ENCODE measurements around the gene CCDC187. TPM values are rescaled to one million over a fixed set of nuclear protein-coding genes. Genes with fewer than 3 reads are reported as not detected.

Gene CCDC187
- total RNA-seq, 4 donors from 2014 or later, result 0.40 to 1.1 (median 0.41) TPM; not detected in 1

DNA sequence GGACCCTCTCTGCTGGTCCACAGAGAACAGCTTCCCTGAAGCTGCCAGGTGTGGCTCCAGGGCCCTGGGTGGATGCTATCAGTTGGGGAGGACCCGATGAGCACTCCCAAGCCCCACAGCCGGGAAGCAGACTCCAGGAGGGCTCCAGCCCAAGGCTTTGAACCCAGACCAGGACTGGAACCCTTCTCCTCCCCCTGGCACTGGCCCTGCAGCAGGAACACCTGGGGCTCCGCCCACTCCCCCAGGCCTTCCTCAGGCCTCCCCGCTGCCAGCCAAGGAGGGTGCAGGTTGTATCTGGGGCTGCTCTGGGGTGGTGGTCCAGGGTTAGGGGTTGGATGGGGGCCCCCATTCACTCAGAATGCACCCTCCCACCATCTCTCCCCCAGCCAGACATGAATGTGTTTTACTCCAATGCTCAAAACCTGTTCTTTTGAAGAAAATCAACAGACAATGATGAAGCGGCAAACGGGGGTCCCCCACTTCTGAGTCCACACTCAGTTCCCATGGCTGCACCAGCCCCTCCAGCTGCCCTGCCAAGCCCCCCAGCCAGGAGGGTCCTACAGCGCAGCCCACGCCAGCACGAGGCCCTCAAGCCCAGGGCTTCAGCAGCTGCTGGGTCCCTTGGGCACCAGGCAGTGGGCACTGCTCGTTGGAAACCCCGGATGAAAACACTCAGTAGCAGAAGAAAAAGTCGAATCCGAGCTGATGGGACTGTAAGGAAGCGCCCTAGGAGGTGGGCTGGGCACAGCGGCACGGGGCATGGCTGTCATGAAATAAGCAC is 23.2 kb downstream of the CCDC187 start:
- no peak for TF ChIP-seq EP300 (IDR thresholded peaks at IDR 0.05; ENCODE audit: low read depth)
- no peak for TF ChIP-seq POLR2AphosphoS5 (IDR thresholded peaks at IDR 0.05)
- TF ChIP-seq, protein P1, sequence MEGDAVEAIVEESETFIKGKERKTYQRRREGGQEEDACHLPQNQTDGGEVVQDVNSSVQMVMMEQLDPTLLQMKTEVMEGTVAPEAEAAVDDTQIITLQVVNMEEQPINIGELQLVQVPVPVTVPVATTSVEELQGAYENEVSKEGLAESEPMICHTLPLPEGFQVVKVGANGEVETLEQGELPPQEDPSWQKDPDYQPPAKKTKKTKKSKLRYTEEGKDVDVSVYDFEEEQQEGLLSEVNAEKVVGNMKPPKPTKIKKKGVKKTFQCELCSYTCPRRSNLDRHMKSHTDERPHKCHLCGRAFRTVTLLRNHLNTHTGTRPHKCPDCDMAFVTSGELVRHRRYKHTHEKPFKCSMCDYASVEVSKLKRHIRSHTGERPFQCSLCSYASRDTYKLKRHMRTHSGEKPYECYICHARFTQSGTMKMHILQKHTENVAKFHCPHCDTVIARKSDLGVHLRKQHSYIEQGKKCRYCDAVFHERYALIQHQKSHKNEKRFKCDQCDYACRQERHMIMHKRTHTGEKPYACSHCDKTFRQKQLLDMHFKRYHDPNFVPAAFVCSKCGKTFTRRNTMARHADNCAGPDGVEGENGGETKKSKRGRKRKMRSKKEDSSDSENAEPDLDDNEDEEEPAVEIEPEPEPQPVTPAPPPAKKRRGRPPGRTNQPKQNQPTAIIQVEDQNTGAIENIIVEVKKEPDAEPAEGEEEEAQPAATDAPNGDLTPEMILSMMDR (IDR thresholded peaks at IDR 0.05), result no peak
- no peak for TF ChIP-seq POLR2A (IDR thresholded peaks at IDR 0.05)
- Histone ChIP-seq H3K36me3 (no peaks in the 10 kb centered on the region), H3K27ac (no peak overlapping the region), H3K27me3 (peaks cover 20% of the 10 kb centered on the region), H3K4me1 (peaks cover 5 to 8% (median 7%) of the 10 kb centered on the region in 4 donors), H3K9me3 (no peaks in the 10 kb centered on the region), H3K4me3 (no peak overlapping the region)
- no peak for DNase-seq
- in situ Hi-C loops (cut with MboI; ENCODE audit: low pct_ligation_motif_present in 1 of 4, low pct_unique_long_range_greater_than_20kb in 1 of 4, low sequenced_read_pairs in 3 of 4), result loop anchor here in 2 of 4 donors (10.0 kb wide), 2 partner anchors 106 to 116 kb away; no protein-coding TSS in a partner anchor
- intact Hi-C loops (cut with DNase I; ENCODE audit: low total_unique reads), result loop anchor here (10.0 kb wide), 1 partner anchor 116 kb away; no protein-coding TSS in a partner anchor
- 81% methylated on average over 16 of the region's 16 CpGs; no CpG with 5 or more reads in 1 of the 2 donors for WGBS, 2 donors (ENCODE audit: low coverage in 1 of 2)

GRCh38 chr9:136279471-136279870 is 24.4 kb downstream of the CCDC187 start:
- H3K27me3 ChIP-seq, result peaks cover 18% of the 10 kb centered on the region
- intact Hi-C loops (cut with DNase I; ENCODE audit: low total_unique reads), result no loop called here
- in situ Hi-C loops (cut with MboI; ENCODE audit: low pct_ligation_motif_present in 1 of 4, low pct_unique_long_range_greater_than_20kb in 1 of 4, low sequenced_read_pairs in 3 of 4), result loop anchor here in 1 of 4 donors (10.0 kb wide), 1 partner anchor 115 kb away; no protein-coding TSS in a partner anchor

DNA sequence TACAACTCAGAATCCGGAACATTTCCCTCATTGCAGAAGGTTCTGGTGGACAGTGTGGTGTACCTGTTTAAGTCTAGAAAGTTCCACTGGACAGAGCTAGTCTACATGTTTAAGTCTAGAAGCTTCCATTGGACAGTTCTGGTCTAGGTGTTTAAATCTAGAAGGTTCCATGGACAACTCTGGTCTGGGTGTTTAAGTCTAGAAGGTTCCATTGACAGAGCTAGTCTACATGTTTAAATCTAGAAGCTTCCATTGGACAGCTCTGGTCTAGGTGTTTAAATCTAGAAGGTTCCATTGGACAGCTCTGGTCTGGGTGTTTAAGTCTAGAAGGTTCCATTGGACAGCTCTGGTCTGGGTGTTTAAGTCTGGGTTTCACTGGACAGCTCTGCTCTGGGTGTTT is 25.0 kb downstream of the CCDC187 start:
- TF ChIP-seq POLR2AphosphoS5 (IDR thresholded peaks at IDR 0.05), result no peak
- TF ChIP-seq POLR2A (IDR thresholded peaks at IDR 0.05), result no peak
- TF ChIP-seq, protein P1 (IDR thresholded peaks at IDR 0.05), result no peak
- no peak for TF ChIP-seq EP300 (IDR thresholded peaks at IDR 0.05; ENCODE audit: low read depth)
- no peaks in the 10 kb centered on the region for H3K36me3 ChIP-seq
- H3K27me3 ChIP-seq, result peaks cover 18% of the 10 kb centered on the region
- peaks cover 5 to 8% (median 7%) of the 10 kb centered on the region in 4 donors for H3K4me1 ChIP-seq
- in situ Hi-C loops (cut with MboI; ENCODE audit: low pct_ligation_motif_present in 1 of 4, low pct_unique_long_range_greater_than_20kb in 1 of 4, low sequenced_read_pairs in 3 of 4) (loop anchor here in 1 of 4 donors (10.0 kb wide), 1 partner anchor 114 kb away; no protein-coding TSS in a partner anchor), intact Hi-C loops (cut with DNase I; ENCODE audit: low total_unique reads) (no loop called here)
- no peak overlapping the region for H3K27ac ChIP-seq
- no peaks in the 10 kb centered on the region for H3K9me3 ChIP-seq
- no peak for DNase-seq
- no peak overlapping the region for H3K4me3 ChIP-seq
- WGBS, 2 donors (ENCODE audit: low coverage in 1 of 2), result 90 to 100% methylated on average over 1 of the region's 1 CpG

More at GRCh38 chr9:136279471-136279870, 24.4 kb downstream of the CCDC187 start:
- TF ChIP-seq POLR2AphosphoS5 (IDR thresholded peaks at IDR 0.05) (no peak), EP300 (IDR thresholded peaks at IDR 0.05; ENCODE audit: low read depth) (no peak), POLR2A (IDR thresholded peaks at IDR 0.05) (no peak)
- TF ChIP-seq, protein P1 (IDR thresholded peaks at IDR 0.05), result no peak
- Histone ChIP-seq H3K27ac (no peak overlapping the region), H3K4me3 (no peak overlapping the region), H3K36me3 (no peaks in the 10 kb centered on the region), H3K9me3 (no peaks in the 10 kb centered on the region), H3K4me1 (peaks cover 5 to 8% (median 7%) of the 10 kb centered on the region in 4 donors)
- no peak for DNase-seq
- WGBS, 2 donors (ENCODE audit: low coverage in 1 of 2), result 77% methylated on average over 5 of the region's 6 CpGs; no CpG with 5 or more reads in 1 of the 2 donors

GRCh38 chr9:136278221-136278620 is 25.7 kb downstream of the CCDC187 start:
- Histone ChIP-seq H3K27ac (no peak overlapping the region), H3K9me3 (no peaks in the 10 kb centered on the region), H3K36me3 (no peaks in the 10 kb centered on the region), H3K4me1 (peaks cover 2 to 3% (median 2%) of the 10 kb centered on the region in 4 donors), H3K4me3 (no peak overlapping the region), H3K27me3 (peaks cover 16% of the 10 kb centered on the region)
- in situ Hi-C loops (cut with MboI; ENCODE audit: low pct_ligation_motif_present in 1 of 4, low pct_unique_long_range_greater_than_20kb in 1 of 4, low sequenced_read_pairs in 3 of 4) (loop anchor here in 1 of 4 donors (10.0 kb wide), 1 partner anchor 113 kb away; no protein-coding TSS in a partner anchor), intact Hi-C loops (cut with DNase I; ENCODE audit: low total_unique reads) (no loop called here)
- 78% methylated on average over 9 of the region's 9 CpGs; no CpG with 5 or more reads in 1 of the 2 donors for WGBS, 2 donors (ENCODE audit: low coverage in 1 of 2)
- TF ChIP-seq POLR2AphosphoS5 (IDR thresholded peaks at IDR 0.05) (no peak), EP300 (IDR thresholded peaks at IDR 0.05; ENCODE audit: low read depth) (no peak), POLR2A (IDR thresholded peaks at IDR 0.05) (no peak)
- TF ChIP-seq, protein P1 (IDR thresholded peaks at IDR 0.05), result no peak
- no peak for DNase-seq

All from transverse colon (tissue), 4 donors.